GM12878 (cell line): ENCODE measurements around the gene LCN9. TPM values are rescaled to one million over a fixed set of nuclear protein-coding genes. Genes with fewer than 3 reads are reported as not detected.

Source experiments
- ATAC-seq: fragments of 200-7000 bp; cut with Tn5 transposase; 3 replicates; pipeline ENCODE4 v1.9.1; 2020; ENCODE audit warnings: mild to moderate bottlenecking, moderate library complexity
- BruUV-seq: library from RNA; stranded (reverse); fragments of 400-500 nt; replicated peaks from 2 replicates; lab custom pipeline; 2021; lab: Mats Ljungman, UMichigan
- CTCF ChIA-PET: fragments of 300-600 bp; sonication (Branson Sonifier 250); formaldehyde crosslinking; extraction: SDS; loops from one replicate; lab custom pipeline; 2021; ENCODE audit warnings: inconsistent platforms; lab: Yijun Ruan, JAX
- POLR2A ChIA-PET: fragments of 350-600 bp; formaldehyde crosslinking; extraction: SDS; loops from one replicate; lab custom pipeline; 2021; ENCODE audit warnings: inconsistent platforms; lab: Charles Lee
- RAD21 ChIA-PET: fragments of 300-600 bp; sonication (Branson Sonifier 250); formaldehyde crosslinking; loops from one replicate; lab custom pipeline; 2023; ENCODE audit warnings: antibody characterized with exemption; ENCODE audit not compliant: unreplicated experiment; lab: Charles Lee
- SMC1A ChIA-PET: fragments of 300-600 bp; sonication (Branson Sonifier 250); formaldehyde crosslinking; loops from one replicate; lab custom pipeline; 2023; ENCODE audit not compliant: unreplicated experiment, uncharacterized antibody; lab: Charles Lee
- DNase-seq: peaks from one replicate; pipeline ENCODE4 v3.0.0-alpha.2; 2011; ENCODE audit warnings: low read depth, low spot score
- FAIRE-seq: peaks from 3 replicates; lab custom pipeline; 2011; peaks lifted over from hg19 to GRCh38; lab: Jason Lieb, UNC
- H2AFZ ChIP-seq: 2 replicates; pipeline ENCODE4 v1.6.0; 2011; ENCODE audit warnings: low read depth, low read length, control low read depth; ENCODE audit not compliant: control insufficient read depth
- H3K27ac ChIP-seq: 2 replicates; pipeline ENCODE4 v1.5.1; 2011; ENCODE audit warnings: control low read depth; ENCODE audit not compliant: control insufficient read depth, insufficient read depth
- H3K27me3 ChIP-seq, 2 experiments: replicated peaks in 1 of 2; 2 replicates each; pipeline versions ENCODE4 v1.6.0 to v1.6.1; 2011; ENCODE audit warnings: low read length in 1 of 2; ENCODE audit not compliant: control insufficient read depth in 2 of 2, insufficient read depth in 2 of 2
- H3K36me3 ChIP-seq, 2 experiments: 2 replicates each; pipeline ENCODE4 v1.5.1; 2011; ENCODE audit warnings: low read length in 1 of 2; ENCODE audit not compliant: control insufficient read depth in 2 of 2, insufficient read depth in 2 of 2
- H3K4me1 ChIP-seq: 2 replicates; pipeline ENCODE4 v1.6.1; 2011; ENCODE audit warnings: mild to moderate bottlenecking, low read length, moderate library complexity, mixed read lengths; ENCODE audit not compliant: control insufficient read depth, insufficient read depth
- H3K4me2 ChIP-seq: 2 replicates; pipeline ENCODE4 v1.6.0; 2011; ENCODE audit warnings: control low read depth; ENCODE audit not compliant: control insufficient read depth, insufficient read depth
- H3K4me3 ChIP-seq: fragments of 200-600 bp; sonication (generic); 2 replicates; pipeline ENCODE4 v1.5.1; 2016
- H3K79me2 ChIP-seq: 2 replicates; pipeline ENCODE4 v1.6.0; 2011; ENCODE audit warnings: low read length; ENCODE audit not compliant: control insufficient read depth, insufficient read depth
- H3K9ac ChIP-seq: 2 replicates; pipeline ENCODE4 v1.8.0; 2011; ENCODE audit warnings: low read length, control low read depth, mixed read lengths; ENCODE audit not compliant: control insufficient read depth, insufficient read depth
- H3K9me3 ChIP-seq: replicated peaks from 3 replicates; pipeline ENCODE4 v1.5.1; 2011; ENCODE audit warnings: mild to moderate bottlenecking, low read length; ENCODE audit not compliant: control insufficient read depth, insufficient read depth
- H4K20me1 ChIP-seq: 2 replicates; pipeline ENCODE4 v1.6.0; 2011; ENCODE audit not compliant: control insufficient read depth, insufficient read depth
- BHLHE40 ChIP-seq, 2 experiments: fragments of 450-650 bp in 1 of 2; IDR thresholded peaks; 2 replicates each; pipeline ENCODE4 v1.6.1; 2011 to 2017; ENCODE audit warnings: low read depth in 2 of 2, borderline replicate concordance in 1 of 2, improper control_type of control experiment in 1 of 2, low read length in 1 of 2, mild to moderate bottlenecking in 1 of 2
- EED ChIP-seq: sonication (generic); IDR thresholded peaks from 2 replicates; pipeline ENCODE4 v1.6.1; 2016; ENCODE audit warnings: antibody characterized with exemption, low read depth
- FOS ChIP-seq: IDR thresholded peaks from 3 replicates; pipeline ENCODE4 v1.6.1; 2011; ENCODE audit warnings: borderline replicate concordance; ENCODE audit not compliant: insufficient read length; ENCODE audit errors: extremely low read depth
- IRF4 ChIP-seq: IDR thresholded peaks from 2 replicates; pipeline ENCODE4 v1.6.1; 2011; ENCODE audit warnings: low read depth, low read length
- MTA3 ChIP-seq: IDR thresholded peaks from 2 replicates; pipeline ENCODE4 v1.6.1; 2012; ENCODE audit warnings: low read length, inconsistent platforms, borderline replicate concordance
- NBN ChIP-seq: fragments of 450-650 bp; IDR thresholded peaks from 2 replicates; pipeline ENCODE4 v1.6.1; 2016
- NFYA ChIP-seq: IDR thresholded peaks from 2 replicates; pipeline ENCODE4 v1.6.1; 2011; ENCODE audit warnings: low read depth, mild to moderate bottlenecking, low read length, improper control_type of control experiment, borderline replicate concordance
- NR2C2 ChIP-seq: IDR thresholded peaks from 2 replicates; pipeline ENCODE4 v1.6.1; 2011; ENCODE audit warnings: borderline replicate concordance, low read depth; ENCODE audit not compliant: control insufficient read depth, insufficient read length
- RAD21 ChIP-seq: IDR thresholded peaks from 2 replicates; pipeline ENCODE4 v1.6.1; 2011; ENCODE audit warnings: mild to moderate bottlenecking, low read depth, low read length, moderate library complexity; ENCODE audit not compliant: insufficient read depth
- RAD51 ChIP-seq: fragments of 450-650 bp; IDR thresholded peaks from 2 replicates; pipeline ENCODE4 v1.6.1; 2016; ENCODE audit warnings: moderate library complexity, mild to moderate bottlenecking, inconsistent platforms
- TCF7 ChIP-seq: IDR thresholded peaks from 2 replicates; pipeline ENCODE4 v1.6.1; 2014; ENCODE audit warnings: antibody characterized with exemption, borderline replicate concordance
- YBX1 ChIP-seq: fragments of 450-650 bp; IDR thresholded peaks from 2 replicates; pipeline ENCODE4 v1.6.1; 2016; ENCODE audit warnings: antibody characterized with exemption
- ZNF217 ChIP-seq: fragments of 450-650 bp; IDR thresholded peaks from 2 replicates; pipeline ENCODE4 v1.6.1; 2017; ENCODE audit warnings: antibody characterized with exemption, mild to moderate bottlenecking
- WGBS: methylation state at CpG from one replicate; pipeline ENCODE4 v1.1.6; 2016; ENCODE audit warnings: low lambda C conversion rate; ENCODE audit not compliant: insufficient replicate concordance, insufficient coverage; ENCODE audit errors: missing lambda C conversion rate; 5-methylcytosine and 5-hydroxymethylcytosine counted together
- in situ Hi-C: fragments of 300-500 bp; cut with MboI; formaldehyde crosslinking; loops from 9 replicates; pipeline ENCODE4 v1.14.3; 2018; ENCODE audit warnings: mixed read lengths
- intact Hi-C: fragments of 100-400 bp; cut with micrococcal nuclease; formaldehyde crosslinking; loops from one replicate; pipeline ENCODE4 v1.14.2; 2022; ENCODE audit not compliant: unreplicated experiment
- polyA plus RNA-seq, 11 experiments: library from polyadenylated mRNA; depleted of rRNA in 4 of 11; unstranded in 6 of 11; stranded (reverse) in 5 of 11; fragments of >200 nt; fragmentation: Nextera tagmentation in 4 of 11; fragmentation: Illumina TruSeq in 1 of 11; extraction: Ambion mirVana in 4 of 11; extraction: Trizol in 1 of 11; gene quantifications; 1 replicate in 1 of 11; 2 replicates in 10 of 11; pipeline versions ENCODE4 v1.2.1 to v1.2.3, GENCODE V29; 2011 to 2016; ENCODE audit warnings: inconsistent platforms in 2 of 11, missing spikeins in 2 of 11, low read depth in 1 of 11
- total RNA-seq, 4 experiments: library from RNA; depleted of rRNA in 3 of 4; stranded (reverse); fragments of >200 nt in 3 of 4; fragmentation: Illumina TruSeq in 1 of 4; extraction: Trizol in 1 of 4; gene quantifications; 2 replicates each; pipeline versions ENCODE4 v1.2.1 to v1.2.3, GENCODE V29; 2013 to 2021

The LCN9 gene
- total and polyA plus RNA-seq, 10 of the 15 experiments (the other 5 are each of a cell fraction or from before 2014, with no cell fraction given) = not detected

GRCh38 chr9:135703726-135704125, 40.6 kb downstream of the LCN9 start:
- no peak for ATAC-seq
- Histone ChIP-seq H3K4me1 (no peaks in the 10 kb centered on the region), H2AFZ (no peak overlapping the region), H3K27me3 (no peaks in the 10 kb centered on the region), H3K79me2 (no peaks in the 10 kb centered on the region), H3K9ac (no peak overlapping the region), H3K9me3 (no peaks in the 10 kb centered on the region), H3K36me3 (no peaks in the 10 kb centered on the region), H3K4me2 (no peak overlapping the region), H3K27ac (no peak overlapping the region), H3K4me3 (no peak overlapping the region), H4K20me1 (no peaks in the 10 kb centered on the region)
- BruUV-seq = no TSS peak
- SMC1A ChIA-PET = no interaction called here
- in situ Hi-C loops (no loop called here), intact Hi-C loops (no loop called here)
- FAIRE-seq = no peak
- 37% methylated on average over 14 of the region's 14 CpGs for WGBS
- TF ChIP-seq ZNF217 (no peak), MTA3 (no peak), NBN (no peak), TCF7 (no peak), RAD21 (no peak), IRF4 (no peak), EED (no peak), FOS (no peak), RAD51 (no peak), NFYA (no peak), NR2C2 (no peak), YBX1 (no peak), BHLHE40 (IDR thresholded peaks at IDR 0.05; ENCODE audit: borderline replicate concordance in 1 of 2, low read depth in 2 of 2, low read length in 1 of 2) (no peak)
- CTCF ChIA-PET = interaction anchor here (1.0 kb wide), 1 partner anchor 10 kb away, joined by 4 read pairs; no protein-coding TSS in a partner anchor
- no peak for DNase-seq
- RAD21 ChIA-PET = no interaction called here
- POLR2A ChIA-PET = no interaction called here
